ENCODE data around the gene MPV17L.

Gene MPV17L

GRCh38 chr16:15457400-15457799 is 61.8 kb downstream of the MPV17L start:
- no peak overlapping the region for H2AFZ ChIP-seq (ENCODE audit: low read length)
- no peaks in the 10 kb centered on the region for H3K36me3 ChIP-seq (replicated peaks; ENCODE audit: insufficient read depth, low read length)
- H3K9ac ChIP-seq (ENCODE audit: low read length), result no peak overlapping the region
- TF ChIP-seq EZH2phosphoT487 (IDR thresholded peaks at IDR 0.05; ENCODE audit: low read length) (no peak), EZH2 (optimal IDR thresholded peaks at IDR 0.05; ENCODE audit: low read depth, low read length) (no peak), CTCF (IDR thresholded peaks at IDR 0.05; ENCODE audit: low read length) (no peak)
- no peaks in the 10 kb centered on the region for H3K9me3 ChIP-seq (replicated peaks; ENCODE audit: insufficient read depth, low read length)
- H3K9me2 ChIP-seq (replicated peaks; ENCODE audit: insufficient read depth, low read length), result no peaks in the 10 kb centered on the region
- no peaks in the 10 kb centered on the region for H3K4me1 ChIP-seq (ENCODE audit: low read length)
- H3K79me2 ChIP-seq (ENCODE audit: low read length), result no peaks in the 10 kb centered on the region
- DNase-seq, result no peak
- no peaks in the 10 kb centered on the region for H4K20me1 ChIP-seq (ENCODE audit: insufficient read depth, low read length)
- no peaks in the 10 kb centered on the region for H3K27me3 ChIP-seq (replicated peaks; ENCODE audit: insufficient read depth, low read length)
- no peaks in the 10 kb centered on the region for H3F3A ChIP-seq (ENCODE audit: insufficient read depth, low read length)
- H3K4me2 ChIP-seq (ENCODE audit: low read depth, low read length), result no peak overlapping the region
- no peak overlapping the region for H3K27ac ChIP-seq (ENCODE audit: low read length)
- H3K4me3 ChIP-seq (ENCODE audit: low read length), result no peak overlapping the region

GRCh38 chr16:15457958-15458357 is 62.4 kb downstream of the MPV17L start:
- Histone ChIP-seq H3K27ac (ENCODE audit: low read length) (no peak overlapping the region), H3K79me2 (ENCODE audit: low read length) (no peaks in the 10 kb centered on the region), H3K9me3 (replicated peaks; ENCODE audit: insufficient read depth, low read length) (no peaks in the 10 kb centered on the region), H3K9me2 (replicated peaks; ENCODE audit: insufficient read depth, low read length) (no peaks in the 10 kb centered on the region), H3K9ac (ENCODE audit: low read length) (no peak overlapping the region), H3F3A (ENCODE audit: insufficient read depth, low read length) (no peaks in the 10 kb centered on the region), H4K20me1 (ENCODE audit: insufficient read depth, low read length) (no peaks in the 10 kb centered on the region), H3K4me2 (ENCODE audit: low read depth, low read length) (no peak overlapping the region), H3K4me3 (ENCODE audit: low read length) (no peak overlapping the region), H2AFZ (ENCODE audit: low read length) (no peak overlapping the region), H3K27me3 (replicated peaks; ENCODE audit: insufficient read depth, low read length) (no peaks in the 10 kb centered on the region), H3K4me1 (ENCODE audit: low read length) (no peaks in the 10 kb centered on the region), H3K36me3 (replicated peaks; ENCODE audit: insufficient read depth, low read length) (no peaks in the 10 kb centered on the region)
- no peak for DNase-seq
- TF ChIP-seq EZH2 (optimal IDR thresholded peaks at IDR 0.05; ENCODE audit: low read depth, low read length) (no peak), CTCF (IDR thresholded peaks at IDR 0.05; ENCODE audit: low read length) (no peak), EZH2phosphoT487 (IDR thresholded peaks at IDR 0.05; ENCODE audit: low read length) (no peak)

GRCh38 chr16:15459791-15460190 is 64.2 kb downstream of the MPV17L start:
- Histone ChIP-seq H2AFZ (ENCODE audit: low read length) (no peak overlapping the region), H3F3A (ENCODE audit: insufficient read depth, low read length) (no peaks in the 10 kb centered on the region), H3K9me2 (replicated peaks; ENCODE audit: insufficient read depth, low read length) (no peaks in the 10 kb centered on the region), H3K4me3 (ENCODE audit: low read length) (no peak overlapping the region), H3K9me3 (replicated peaks; ENCODE audit: insufficient read depth, low read length) (no peaks in the 10 kb centered on the region), H4K20me1 (ENCODE audit: insufficient read depth, low read length) (no peaks in the 10 kb centered on the region), H3K79me2 (ENCODE audit: low read length) (no peaks in the 10 kb centered on the region), H3K9ac (ENCODE audit: low read length) (no peak overlapping the region), H3K27ac (ENCODE audit: low read length) (no peak overlapping the region), H3K36me3 (replicated peaks; ENCODE audit: insufficient read depth, low read length) (no peaks in the 10 kb centered on the region), H3K4me2 (ENCODE audit: low read depth, low read length) (no peak overlapping the region), H3K27me3 (replicated peaks; ENCODE audit: insufficient read depth, low read length) (no peaks in the 10 kb centered on the region), H3K4me1 (ENCODE audit: low read length) (no peaks in the 10 kb centered on the region)
- TF ChIP-seq EZH2 (optimal IDR thresholded peaks at IDR 0.05; ENCODE audit: low read depth, low read length) (no peak), EZH2phosphoT487 (IDR thresholded peaks at IDR 0.05; ENCODE audit: low read length) (no peak), CTCF (IDR thresholded peaks at IDR 0.05; ENCODE audit: low read length) (no peak)
- no peak for DNase-seq
